ENCODE data around the gene SLC18A3.

SLC18A3 gene

GRCh38 chr10:49661140-49661856, 51.2 kb downstream of the SLC18A3 start:
- Histone ChIP-seq H3F3A (ENCODE audit: insufficient read depth, low read length) (no peaks in the 10 kb centered on the region), H3K9me2 (ENCODE audit: low read depth, low read length) (no peaks in the 10 kb centered on the region), H3K4me3 (ENCODE audit: low read depth, low read length, poor library complexity, severe bottlenecking) (no peak overlapping the region), H3K36me3 (ENCODE audit: insufficient read depth, low read length) (no peaks in the 10 kb centered on the region), H3K4me1 (ENCODE audit: insufficient read depth, low read length, severe bottlenecking) (no peaks in the 10 kb centered on the region), H3K9me3 (ENCODE audit: low read length) (peaks cover 6% of the 10 kb centered on the region), H3K27ac (ENCODE audit: low read depth, low read length, poor library complexity, severe bottlenecking) (no peak overlapping the region), H3K9ac (ENCODE audit: low read length) (no peak overlapping the region), H3K27me3 (ENCODE audit: insufficient read depth, low read length) (0 out of 2 replicates have a peak, but pooled peaks cover 5% of the 10 kb centered on the region), H3K79me2 (ENCODE audit: insufficient read depth, low read length) (no peaks in the 10 kb centered on the region), H3K4me2 (ENCODE audit: low read length) (no peak overlapping the region), H4K20me1 (ENCODE audit: insufficient read depth, low read length) (no peaks in the 10 kb centered on the region), H2AFZ (ENCODE audit: low read length) (no peak overlapping the region)
- TF ChIP-seq EZH2 (IDR thresholded peaks at IDR 0.05; ENCODE audit: borderline replicate concordance, low read length) (no peak), CTCF (IDR thresholded peaks at IDR 0.05; ENCODE audit: low read length) (no peak)
